Measurements from ENCODE around the gene PPP1R3D.
"Not testable (repeated sequence)": the region's sequence is repeated elsewhere in the genome, so short reads cannot be mapped to it uniquely, and the experiment has no call there.

PPP1R3D gene

DNA sequence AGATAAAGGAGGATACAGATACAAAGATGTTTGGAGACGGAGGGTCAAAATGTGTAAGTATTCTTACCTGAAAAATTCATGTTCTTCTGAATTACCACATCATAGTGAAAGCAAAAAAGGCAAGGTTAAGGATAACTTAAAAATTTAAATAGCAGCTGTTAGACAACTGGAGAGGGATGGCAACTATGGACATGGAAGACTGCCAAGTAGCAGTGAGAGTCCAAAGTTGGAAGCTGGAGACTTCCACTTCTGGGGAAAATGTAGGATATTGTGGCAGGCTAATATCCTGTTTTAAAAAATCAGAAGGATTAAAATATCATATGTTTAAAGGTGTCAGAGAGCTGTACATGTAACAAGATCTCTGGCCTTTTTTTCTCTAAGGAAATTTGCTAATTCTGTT lies 36.5 kb downstream of the PPP1R3D start:
- no peaks in the 10 kb centered on the region for H3K4me1 ChIP-seq
- DNase-seq, result no peak
- no peak overlapping the region for H3K4me3 ChIP-seq (ENCODE audit: low read depth, low read length)
- H3K27me3 ChIP-seq, result no peaks in the 10 kb centered on the region
- no peaks in the 10 kb centered on the region for H3K9me3 ChIP-seq
- H3K36me3 ChIP-seq, result no peaks in the 10 kb centered on the region
- TF ChIP-seq, protein P1, sequence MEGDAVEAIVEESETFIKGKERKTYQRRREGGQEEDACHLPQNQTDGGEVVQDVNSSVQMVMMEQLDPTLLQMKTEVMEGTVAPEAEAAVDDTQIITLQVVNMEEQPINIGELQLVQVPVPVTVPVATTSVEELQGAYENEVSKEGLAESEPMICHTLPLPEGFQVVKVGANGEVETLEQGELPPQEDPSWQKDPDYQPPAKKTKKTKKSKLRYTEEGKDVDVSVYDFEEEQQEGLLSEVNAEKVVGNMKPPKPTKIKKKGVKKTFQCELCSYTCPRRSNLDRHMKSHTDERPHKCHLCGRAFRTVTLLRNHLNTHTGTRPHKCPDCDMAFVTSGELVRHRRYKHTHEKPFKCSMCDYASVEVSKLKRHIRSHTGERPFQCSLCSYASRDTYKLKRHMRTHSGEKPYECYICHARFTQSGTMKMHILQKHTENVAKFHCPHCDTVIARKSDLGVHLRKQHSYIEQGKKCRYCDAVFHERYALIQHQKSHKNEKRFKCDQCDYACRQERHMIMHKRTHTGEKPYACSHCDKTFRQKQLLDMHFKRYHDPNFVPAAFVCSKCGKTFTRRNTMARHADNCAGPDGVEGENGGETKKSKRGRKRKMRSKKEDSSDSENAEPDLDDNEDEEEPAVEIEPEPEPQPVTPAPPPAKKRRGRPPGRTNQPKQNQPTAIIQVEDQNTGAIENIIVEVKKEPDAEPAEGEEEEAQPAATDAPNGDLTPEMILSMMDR (IDR thresholded peaks at IDR 0.05; ENCODE audit: low read depth, low read length), result no peak

DNA sequence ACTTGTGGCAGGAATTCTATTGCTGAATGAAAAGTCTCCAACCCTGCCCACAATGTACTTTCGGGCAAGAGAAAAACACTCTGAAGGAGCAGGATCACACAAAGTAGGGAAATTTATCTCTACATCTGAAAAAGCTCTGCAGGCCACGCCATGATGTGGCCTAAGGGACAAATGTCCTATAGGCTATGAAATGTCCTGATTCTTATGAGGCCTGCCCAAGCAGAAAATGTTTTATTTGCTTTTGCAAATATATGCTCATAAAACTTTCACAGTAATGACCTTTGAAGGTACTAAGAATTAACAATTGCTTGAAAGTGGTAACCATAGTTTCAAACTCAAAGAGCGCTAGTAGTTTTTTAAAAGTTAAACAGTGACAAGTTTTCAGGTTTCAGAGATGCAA lies 37.6 kb downstream of the PPP1R3D start:
- no peak for DNase-seq
- Histone ChIP-seq H3K4me1 (no peaks in the 10 kb centered on the region), H3K9me3 (no peaks in the 10 kb centered on the region), H3K4me3 (ENCODE audit: low read depth, low read length) (no peak overlapping the region), H3K36me3 (no peaks in the 10 kb centered on the region), H3K27me3 (no peaks in the 10 kb centered on the region)
- TF ChIP-seq, protein P1 (IDR thresholded peaks at IDR 0.05; ENCODE audit: low read depth, low read length), result no peak

DNA sequence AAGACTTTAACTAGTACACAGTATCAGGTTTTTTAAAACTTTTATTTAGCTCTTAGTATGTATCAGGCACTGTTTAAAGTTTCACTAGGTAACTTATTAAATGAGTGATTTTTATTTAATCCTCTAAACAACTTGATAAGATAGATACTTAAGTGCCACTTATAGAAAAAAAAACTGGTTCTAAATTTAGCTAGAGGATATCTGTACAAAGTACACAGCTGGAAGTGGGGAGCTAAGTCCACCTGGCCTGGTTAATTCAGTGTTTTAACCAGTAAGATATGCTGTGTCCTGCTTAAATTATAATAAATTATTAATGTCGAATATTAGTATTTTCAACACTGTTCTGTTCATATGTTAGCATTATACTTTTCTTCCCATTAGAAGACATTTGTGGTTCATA lies 44.2 kb downstream of the PPP1R3D start:
- DNase-seq, result no peak
- Histone ChIP-seq H3K27me3 (0 out of 2 replicates have a peak, but pooled peaks cover 9% of the 10 kb centered on the region), H3K36me3 (no peaks in the 10 kb centered on the region), H3K4me1 (no peaks in the 10 kb centered on the region), H3K4me3 (ENCODE audit: low read depth, low read length) (no peak overlapping the region), H3K9me3 (no peaks in the 10 kb centered on the region)
- TF ChIP-seq, protein P1 (IDR thresholded peaks at IDR 0.05; ENCODE audit: low read depth, low read length), result no peak

DNA sequence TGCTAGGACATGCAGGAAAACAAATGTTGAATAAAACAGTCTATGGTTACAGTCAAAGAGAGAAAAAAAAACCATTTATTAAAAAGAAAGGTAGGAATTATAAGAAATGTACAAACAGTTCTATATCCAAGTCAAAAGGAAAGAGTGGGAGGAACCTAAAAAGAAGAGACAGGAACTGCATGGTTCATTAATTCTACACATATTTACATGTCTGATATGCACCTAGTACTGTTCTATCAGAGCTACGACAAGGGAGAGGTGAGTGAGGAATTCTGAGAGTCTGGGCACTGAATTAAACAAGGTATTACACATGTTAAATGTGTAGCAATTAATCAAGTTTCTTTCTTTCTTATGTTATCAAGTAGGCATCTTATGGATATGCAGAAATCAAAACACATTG lies 48.5 kb downstream of the PPP1R3D start:
- DNase-seq, result no peak
- Histone ChIP-seq H3K4me1 (no peaks in the 10 kb centered on the region), H3K36me3 (no peaks in the 10 kb centered on the region), H3K4me3 (ENCODE audit: low read depth, low read length) (no peak overlapping the region), H3K9me3 (no peaks in the 10 kb centered on the region), H3K27me3 (0 out of 2 replicates have a peak, but pooled peaks cover 9% of the 10 kb centered on the region)
- TF ChIP-seq, protein P1 (IDR thresholded peaks at IDR 0.05; ENCODE audit: low read depth, low read length), result no peak

DNA sequence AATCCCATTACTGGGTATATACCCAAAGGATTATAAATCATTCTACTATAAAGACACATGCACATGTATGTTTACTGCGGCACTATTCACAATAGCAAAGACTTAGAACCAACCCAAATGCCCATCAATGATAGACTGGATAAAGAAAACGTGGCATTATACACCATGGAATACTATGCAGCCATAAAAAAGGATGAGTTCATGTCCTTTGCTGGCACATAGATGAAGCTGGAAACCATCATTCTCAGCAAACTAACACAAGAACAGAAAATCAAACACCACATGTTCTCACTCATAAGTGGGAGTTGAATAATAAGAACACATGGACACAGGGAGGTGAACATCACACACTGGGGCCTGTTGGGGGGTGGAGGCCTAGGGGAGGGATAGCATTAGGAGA lies 50.1 kb downstream of the PPP1R3D start:
- not testable (repeated sequence) for H3K9me3 ChIP-seq; H3K4me1 ChIP-seq; H3K4me3 ChIP-seq (ENCODE audit: low read depth, low read length)

GRCh38 chr20:59888050-59888449 lies 52.1 kb downstream of the PPP1R3D start:
- Histone ChIP-seq H3K36me3 (no peaks in the 10 kb centered on the region), H3K4me1 (no peaks in the 10 kb centered on the region)

More for the DNA sequence above, 50.1 kb downstream of the PPP1R3D start:
- not testable (repeated sequence) for H3K27me3 ChIP-seq, H3K36me3 ChIP-seq, DNase-seq

More at GRCh38 chr20:59888050-59888449, 52.1 kb downstream of the PPP1R3D start:
- DNase-seq, result no peak
- no peaks in the 10 kb centered on the region for H3K9me3 ChIP-seq
- 0 out of 2 replicates have a peak, but pooled peaks cover 7% of the 10 kb centered on the region for H3K27me3 ChIP-seq
- TF ChIP-seq, protein P1 (IDR thresholded peaks at IDR 0.05; ENCODE audit: low read depth, low read length), result no peak
- H3K4me3 ChIP-seq (ENCODE audit: low read depth, low read length), result no peak overlapping the region

Data from BE2C (cell line).